Right lung (tissue), 5 donors: ENCODE data around the gene SERPINE3. TPM values are rescaled to one million over a fixed set of nuclear protein-coding genes. Genes with fewer than 3 reads are reported as not detected.

Experiments
- DNase-seq, 2 donors: peaks; one replicate each; pipeline ENCODE4 v3.0.0-alpha.2; 2013
- polyA plus RNA-seq, 5 donors: library from polyadenylated mRNA; unstranded; fragments of 120-200 nt; gene quantifications; one replicate each; pipeline versions ENCODE4 v1.2.1 to v1.2.3, GENCODE V29; 2013; ENCODE audit warnings: inconsistent platforms in 1 of 5, low replicate concordance in 1 of 5; ENCODE audit not compliant: insufficient read length in 5 of 5, insufficient read depth in 1 of 5

The SERPINE3 gene
- polyA plus RNA-seq, 5 donors: 0.25 to 1.4 (median 0.65) TPM

- no peak for DNase-seq
Observed at GRCh38 chr13:51327961-51328360, 11.5 kb upstream of the SERPINE3 start.

GRCh38 chr13:51328488-51328887, 11.0 kb upstream of the SERPINE3 start:
- DNase-seq: no peak

- DNase-seq: no peak
Observed at GRCh38 chr13:51329606-51330005, 9.9 kb upstream of the SERPINE3 start.

GRCh38 chr13:51330791-51331190, 8.7 kb upstream of the SERPINE3 start:
- DNase-seq: no peak

GRCh38 chr13:51331354-51331861, 8.1 kb upstream of the SERPINE3 start:
- DNase-seq: no peak

GRCh38 chr13:51332566-51333361, 6.7 kb upstream of the SERPINE3 start:
- DNase-seq: no peak

- no peak for DNase-seq
Observed at GRCh38 chr13:51333421-51333820, 6.1 kb upstream of the SERPINE3 start.

GRCh38 chr13:51333826-51334225, 5.7 kb upstream of the SERPINE3 start:
- no peak for DNase-seq

GRCh38 chr13:51336746-51337145, 2.7 kb upstream of the SERPINE3 start:
- DNase-seq: no peak

- no peak for DNase-seq
Observed at GRCh38 chr13:51339952-51340732, 651 bp downstream of the SERPINE3 start.

- DNase-seq: no peak
Observed at GRCh38 chr13:51341232-51341631, 1.7 kb downstream of the SERPINE3 start.

GRCh38 chr13:51341791-51342190, 2.3 kb downstream of the SERPINE3 start:
- no peak for DNase-seq

GRCh38 chr13:51342706-51343105, 3.2 kb downstream of the SERPINE3 start:
- no peak for DNase-seq

- no peak for DNase-seq
Observed at GRCh38 chr13:51343475-51343874, 4.0 kb downstream of the SERPINE3 start.

- no peak for DNase-seq
Observed at GRCh38 chr13:51346397-51346796, 6.9 kb downstream of the SERPINE3 start.

- no peak for DNase-seq
Observed at GRCh38 chr13:51347099-51347498, 7.6 kb downstream of the SERPINE3 start.

GRCh38 chr13:51348069-51348967, 8.8 kb downstream of the SERPINE3 start:
- DNase-seq: no peak

GRCh38 chr13:51349016-51349415, 9.5 kb downstream of the SERPINE3 start:
- DNase-seq: no peak

GRCh38 chr13:51355217-51355616, 15.7 kb downstream of the SERPINE3 start:
- DNase-seq: no peak

GRCh38 chr13:51357928-51358595, 18.6 kb downstream of the SERPINE3 start:
- DNase-seq: no peak

- no peak for DNase-seq
Observed at GRCh38 chr13:51359352-51359751, 19.9 kb downstream of the SERPINE3 start.
